G401 (cell line): ENCODE results near the gene ST14. TPM values are rescaled to one million over a fixed set of nuclear protein-coding genes. Genes with fewer than 3 reads are reported as not detected.
"Not testable (repeated sequence)": the region's sequence is repeated elsewhere in the genome, so short reads cannot be mapped to it uniquely, and the experiment has no call there.

Experiments used
- DNase-seq: peaks from one replicate; pipeline ENCODE4 v3.0.0-alpha.2; 2015; ENCODE audit warnings: low spot score
- in situ Hi-C: cut with HindIII; loops from 2 replicates; pipeline ENCODE4 v1.10.0; 2016; ENCODE audit warnings: low sequenced_read_pairs, mixed read lengths
- total RNA-seq: library from RNA; depleted of rRNA; stranded (reverse); fragments of >200 nt; shearing (Covaris generic); gene quantifications from 2 replicates; pipeline ENCODE4 v1.2.3, GENCODE V29; 2014

The ST14 gene
- total RNA-seq, 1 experiment from 2014 or later: not detected

DNA sequence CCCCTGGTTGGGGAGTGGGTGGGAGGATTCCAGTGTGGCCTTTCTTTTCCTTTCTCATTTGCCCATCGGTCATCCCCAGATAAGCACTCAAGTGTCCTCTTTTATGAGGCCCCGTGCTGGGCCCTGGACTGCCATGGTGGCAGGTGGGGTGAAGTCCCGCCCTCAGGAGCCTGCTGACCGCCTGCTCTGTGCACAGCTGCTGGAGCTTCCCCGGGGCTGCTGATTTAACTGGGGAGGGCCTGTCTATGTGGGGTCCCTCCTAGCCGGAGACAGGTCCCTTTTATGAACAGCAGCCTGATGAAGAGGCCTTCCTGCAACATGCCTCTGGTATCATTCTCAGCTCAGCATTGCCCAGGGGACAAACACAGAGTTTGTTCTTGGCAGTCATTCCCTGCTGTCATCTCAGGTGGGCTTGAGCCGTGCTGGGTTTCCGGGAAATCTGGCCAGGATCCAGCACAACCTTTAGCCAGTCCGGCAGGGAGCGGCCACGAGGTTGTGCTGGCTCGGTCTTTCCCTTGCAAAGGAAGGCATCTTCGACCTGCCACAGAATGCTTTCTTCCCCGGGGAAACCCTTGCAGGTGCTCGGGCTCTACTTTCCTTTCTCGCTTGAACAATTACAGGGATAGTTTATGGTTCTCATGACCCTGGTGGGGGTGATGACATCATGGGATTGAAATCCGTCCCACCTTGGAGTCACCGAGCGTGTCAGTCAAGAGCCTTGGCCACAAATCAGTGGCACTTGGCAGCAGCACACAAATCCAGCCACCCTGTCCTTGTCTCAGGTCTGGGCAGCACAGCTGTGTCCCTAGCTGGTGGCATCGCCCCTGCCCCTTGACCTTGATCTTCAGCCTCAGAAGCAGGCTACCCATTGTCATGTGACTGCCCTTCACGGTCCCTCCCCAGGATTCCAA is 20.1 kb downstream of the ST14 start:
- DNase-seq: no peak

DNA sequence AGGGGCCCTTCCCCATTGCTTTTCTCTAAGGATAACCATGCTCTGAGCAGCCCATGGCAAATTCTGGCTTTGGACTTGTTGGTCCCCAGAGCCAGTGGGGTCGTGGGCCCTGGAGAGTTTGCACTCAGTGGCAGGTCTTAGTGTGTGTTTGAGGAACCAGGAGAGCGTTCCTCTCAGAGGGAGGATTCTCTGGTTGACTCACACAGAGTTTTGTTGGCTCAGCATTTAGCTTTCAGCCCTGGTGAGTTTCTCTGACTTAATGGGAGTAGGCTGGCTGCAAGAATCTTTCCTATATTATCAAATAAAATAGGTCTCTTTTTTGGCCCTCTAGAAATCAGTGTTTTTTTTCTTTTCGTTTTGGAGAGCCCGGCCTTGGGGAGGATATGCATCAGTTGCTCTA is 20.9 kb downstream of the ST14 start:
- in situ Hi-C loops: no loop called here
- DNase-seq: no peak

More for the DNA sequence above, 20.1 kb downstream of the ST14 start:
- in situ Hi-C loops: no loop called here

DNA sequence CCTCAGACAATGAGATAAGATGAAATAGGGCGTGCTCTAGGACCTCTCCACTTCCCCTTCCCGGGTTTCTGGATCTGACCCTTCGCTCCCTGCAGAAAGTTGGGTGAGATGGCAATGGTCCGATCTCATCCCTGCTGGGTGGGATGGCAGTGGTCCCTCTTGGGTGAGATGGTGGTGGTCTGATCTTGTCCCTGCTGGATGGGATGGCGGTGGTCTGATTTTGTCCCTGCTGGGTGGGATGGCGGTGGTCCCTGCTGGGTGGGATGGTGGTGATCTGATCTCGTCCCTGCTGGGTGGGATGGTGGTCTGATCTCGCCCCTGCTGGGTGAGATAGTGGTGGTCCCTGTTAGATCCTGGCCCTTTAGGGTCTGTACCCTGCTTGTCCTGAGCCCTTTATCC is 21.3 kb downstream of the ST14 start:
- in situ Hi-C loops: no loop called here

DNA sequence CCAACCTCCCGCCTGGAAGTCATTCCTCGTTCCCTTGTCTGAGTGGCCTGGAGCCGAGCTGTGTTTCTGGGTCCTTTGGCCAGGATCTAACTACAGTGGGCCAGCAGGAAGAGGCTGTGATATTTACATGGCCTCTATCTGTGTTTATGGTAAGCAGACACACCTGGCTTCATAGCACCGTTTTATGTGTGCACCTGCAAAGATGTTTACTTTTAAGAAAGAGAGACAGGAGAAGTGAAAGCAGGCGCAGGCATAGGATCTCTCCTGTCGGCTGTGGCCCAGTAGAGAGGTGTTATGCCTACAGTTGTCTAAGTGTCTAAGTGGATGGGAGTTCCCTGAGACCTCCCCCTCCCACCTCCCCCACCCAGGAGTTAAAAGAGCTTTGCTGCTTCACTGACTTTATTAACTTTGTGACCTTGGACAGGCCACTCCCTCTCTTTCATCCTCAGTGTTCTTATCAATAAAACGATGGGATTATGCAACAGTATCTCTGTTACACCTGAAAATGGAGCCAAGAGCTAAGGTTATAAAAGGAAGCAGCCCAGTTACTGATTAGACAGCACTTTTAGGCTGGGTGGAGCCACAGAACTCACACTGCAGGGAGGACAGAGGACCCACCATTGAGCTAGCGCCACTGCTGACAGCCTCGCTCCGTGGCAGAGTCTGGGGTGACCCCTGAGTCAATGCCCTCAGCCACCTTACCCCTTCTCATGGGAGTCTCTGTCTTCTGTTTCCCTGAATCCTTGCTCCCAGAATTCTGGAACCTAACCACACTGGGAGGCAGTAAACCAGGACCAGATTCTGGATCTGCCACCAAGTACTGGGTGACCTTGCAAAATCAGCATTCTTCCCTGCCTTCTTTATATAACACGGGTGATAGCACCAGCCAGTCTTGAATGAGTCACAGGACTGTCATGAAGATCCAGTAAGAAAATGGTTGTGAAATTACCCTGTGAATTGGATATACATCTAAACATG is 22.0 kb downstream of the ST14 start:
- DNase-seq: no peak
- in situ Hi-C loops: no loop called here

More for the DNA sequence above, 21.3 kb downstream of the ST14 start:
- no peak for DNase-seq

DNA sequence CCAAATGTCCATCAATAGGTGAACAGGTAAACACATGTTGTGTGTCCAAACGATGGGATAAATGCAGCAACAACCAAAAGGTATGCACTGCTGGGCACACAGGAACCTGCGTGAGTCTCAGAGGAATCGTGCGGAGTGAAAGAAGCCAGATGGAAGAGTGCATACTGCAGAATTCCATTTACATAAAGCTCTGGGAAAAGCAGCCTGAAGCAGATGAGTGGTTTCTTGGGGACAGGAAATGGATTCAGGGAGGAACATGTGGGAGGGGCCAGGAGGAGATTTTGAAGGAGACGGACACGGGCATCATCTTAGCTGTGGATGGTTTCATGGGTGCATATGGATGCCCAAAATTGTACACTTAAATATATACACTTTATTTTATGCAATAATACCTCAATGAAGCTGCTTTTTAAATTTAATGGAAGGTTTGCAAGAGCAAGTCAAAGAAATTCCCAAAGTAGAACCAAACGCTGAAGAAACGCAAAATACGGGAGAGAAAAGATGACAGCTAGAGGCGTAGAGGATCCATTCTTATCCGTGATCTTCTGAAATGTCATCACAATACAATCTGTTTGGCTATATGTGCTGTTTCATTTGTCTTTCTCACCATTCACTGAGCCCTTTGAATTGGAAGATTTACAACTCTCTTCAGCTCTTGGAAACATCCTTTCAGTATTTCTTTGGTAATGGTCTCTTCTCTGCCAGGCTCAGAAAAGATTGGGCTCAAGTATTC is 24.5 kb downstream of the ST14 start:
- in situ Hi-C loops: no loop called here
- no peak for DNase-seq

DNA sequence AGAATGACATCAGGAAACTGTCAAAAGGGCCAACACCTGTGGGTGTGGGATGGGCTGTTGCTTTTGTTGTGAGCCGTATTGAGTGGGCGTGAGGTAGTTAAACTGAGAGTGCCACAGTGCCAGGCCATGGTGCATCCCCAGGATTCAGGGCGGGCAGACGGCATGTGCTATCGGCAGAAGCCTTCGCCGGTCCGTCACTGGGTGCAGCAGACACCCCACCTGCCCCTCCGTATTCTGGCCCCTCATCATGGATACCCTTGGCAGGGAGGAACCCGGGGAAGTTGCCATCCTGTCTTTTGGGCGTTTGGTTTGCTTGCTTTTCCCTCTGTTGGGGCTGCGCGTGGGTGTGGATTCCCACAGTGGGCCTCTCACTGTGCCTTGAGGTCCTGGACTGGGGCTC is 27.5 kb downstream of the ST14 start:
- no peak for DNase-seq
- in situ Hi-C loops: no loop called here

DNA sequence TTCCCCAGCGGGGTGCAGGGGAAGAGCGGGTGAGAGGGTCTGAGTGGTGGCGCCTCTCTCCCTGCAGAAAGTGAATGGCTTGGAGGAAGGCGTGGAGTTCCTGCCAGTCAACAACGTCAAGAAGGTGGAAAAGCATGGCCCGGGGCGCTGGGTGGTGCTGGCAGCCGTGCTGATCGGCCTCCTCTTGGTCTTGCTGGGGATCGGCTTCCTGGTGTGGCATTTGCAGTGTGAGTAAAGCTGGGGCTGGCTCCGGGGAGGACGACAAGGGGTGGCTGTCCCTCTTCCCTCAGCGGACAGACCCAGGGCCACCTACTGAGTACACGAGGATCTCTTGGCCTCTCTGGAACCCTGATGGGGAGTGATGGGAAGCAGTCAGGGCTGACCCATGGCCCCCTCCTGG is 28.5 kb downstream of the ST14 start:
- in situ Hi-C loops: no loop called here
- DNase-seq: no peak

DNA sequence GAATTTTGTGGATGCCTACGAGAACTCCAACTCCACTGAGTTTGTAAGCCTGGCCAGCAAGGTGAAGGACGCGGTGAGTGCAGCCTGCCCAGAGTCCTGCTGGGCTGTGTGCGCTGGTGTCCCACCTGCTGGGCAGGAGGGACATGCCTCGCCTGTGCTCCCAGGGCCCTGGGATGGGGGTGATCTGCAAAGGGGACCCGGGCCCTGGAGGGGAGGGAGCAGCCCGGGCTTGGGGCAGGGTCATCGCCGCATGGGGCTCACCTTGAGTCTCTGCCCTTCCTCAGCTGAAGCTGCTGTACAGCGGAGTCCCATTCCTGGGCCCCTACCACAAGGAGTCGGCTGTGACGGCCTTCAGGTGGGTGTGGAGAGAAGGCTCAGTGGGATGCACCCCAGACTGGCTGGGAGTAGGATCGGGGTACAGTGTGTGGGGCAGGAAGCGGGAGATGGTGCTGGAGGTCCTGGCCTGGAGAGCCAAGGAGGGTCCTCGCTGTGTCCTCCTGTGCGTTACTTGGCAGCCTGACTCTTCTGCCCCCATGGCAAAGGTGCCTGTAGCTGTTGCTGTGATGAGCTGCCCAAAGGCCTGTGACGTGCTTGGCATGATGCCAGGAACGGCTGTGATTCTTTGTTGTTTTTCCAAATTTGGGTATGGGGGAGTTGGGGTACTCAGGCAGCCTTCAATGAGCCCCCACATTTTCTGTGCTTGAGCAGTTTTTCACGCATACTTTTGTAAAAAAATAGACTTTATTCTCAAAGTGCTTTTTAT is 29.2 kb downstream of the ST14 start:
- DNase-seq: no peak
- in situ Hi-C loops: no loop called here

DNA sequence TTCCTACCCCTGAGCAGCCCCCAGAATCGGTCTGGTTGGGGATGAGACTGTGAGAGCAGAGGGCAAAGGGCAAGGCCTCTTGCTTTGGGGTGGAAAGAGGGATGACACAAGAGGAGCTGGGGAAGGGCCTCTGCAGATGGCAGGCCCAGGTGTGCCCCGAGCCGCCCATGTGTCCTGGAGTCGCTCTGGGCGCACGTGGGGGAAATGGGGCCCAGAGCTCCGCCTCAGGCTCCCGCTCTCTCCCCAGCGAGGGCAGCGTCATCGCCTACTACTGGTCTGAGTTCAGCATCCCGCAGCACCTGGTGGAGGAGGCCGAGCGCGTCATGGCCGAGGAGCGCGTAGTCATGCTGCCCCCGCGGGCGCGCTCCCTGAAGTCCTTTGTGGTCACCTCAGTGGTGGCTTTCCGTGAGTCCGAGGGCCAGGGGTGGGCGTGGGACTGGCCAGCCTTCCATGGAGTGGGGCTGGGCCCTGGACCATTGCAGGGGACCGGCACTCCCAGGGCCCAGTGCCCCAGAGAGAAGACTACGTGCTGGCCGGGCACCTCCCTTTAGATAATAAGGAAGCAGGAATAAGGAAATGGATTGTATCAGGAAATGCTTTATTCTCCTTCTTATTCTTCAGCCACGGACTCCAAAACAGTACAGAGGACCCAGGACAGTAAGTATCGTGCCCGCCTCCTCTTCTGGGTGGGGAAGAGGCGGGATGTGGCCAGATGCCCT is 30.1 kb downstream of the ST14 start:
- DNase-seq: no peak

DNA sequence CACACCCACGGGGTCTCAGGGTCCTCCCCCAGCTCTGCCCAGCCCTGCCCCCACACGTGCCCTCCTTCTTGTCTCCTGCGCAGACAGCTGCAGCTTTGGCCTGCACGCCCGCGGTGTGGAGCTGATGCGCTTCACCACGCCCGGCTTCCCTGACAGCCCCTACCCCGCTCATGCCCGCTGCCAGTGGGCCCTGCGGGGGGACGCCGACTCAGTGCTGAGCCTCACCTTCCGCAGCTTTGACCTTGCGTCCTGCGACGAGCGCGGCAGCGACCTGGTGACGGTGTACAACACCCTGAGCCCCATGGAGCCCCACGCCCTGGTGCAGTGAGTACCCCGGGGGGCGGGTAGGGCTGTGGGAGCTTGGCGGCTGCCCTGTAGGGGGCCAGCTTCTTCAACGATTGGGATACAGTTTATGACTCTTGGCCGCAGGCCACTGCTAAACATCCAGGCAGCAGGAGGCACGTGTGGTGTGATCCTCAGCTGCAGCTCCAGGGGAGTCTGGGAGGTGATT is 30.8 kb downstream of the ST14 start:
- in situ Hi-C loops: no loop called here
- DNase-seq: no peak

More for the DNA sequence above, 30.1 kb downstream of the ST14 start:
- in situ Hi-C loops: no loop called here

DNA sequence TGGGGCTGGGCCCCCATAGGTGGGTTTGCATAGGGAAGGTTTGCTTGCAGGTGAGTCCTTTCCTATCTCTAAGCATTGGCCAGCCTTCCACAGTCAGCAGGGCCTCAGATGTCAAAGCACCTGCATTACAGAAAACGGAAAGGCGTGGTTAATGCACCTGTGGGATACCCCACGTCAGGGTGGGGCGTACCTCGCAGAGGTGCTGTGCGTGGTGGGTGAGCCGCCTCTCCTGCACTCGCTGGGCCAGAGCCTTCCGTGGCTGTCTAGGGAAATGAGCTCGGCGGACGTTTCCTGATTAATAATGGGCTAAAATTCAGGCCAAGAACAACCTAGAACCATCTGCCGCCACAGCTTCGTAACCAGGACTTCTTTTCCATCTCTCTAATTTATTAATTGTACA is 32.3 kb downstream of the ST14 start:
- no peak for DNase-seq
- in situ Hi-C loops: no loop called here

DNA sequence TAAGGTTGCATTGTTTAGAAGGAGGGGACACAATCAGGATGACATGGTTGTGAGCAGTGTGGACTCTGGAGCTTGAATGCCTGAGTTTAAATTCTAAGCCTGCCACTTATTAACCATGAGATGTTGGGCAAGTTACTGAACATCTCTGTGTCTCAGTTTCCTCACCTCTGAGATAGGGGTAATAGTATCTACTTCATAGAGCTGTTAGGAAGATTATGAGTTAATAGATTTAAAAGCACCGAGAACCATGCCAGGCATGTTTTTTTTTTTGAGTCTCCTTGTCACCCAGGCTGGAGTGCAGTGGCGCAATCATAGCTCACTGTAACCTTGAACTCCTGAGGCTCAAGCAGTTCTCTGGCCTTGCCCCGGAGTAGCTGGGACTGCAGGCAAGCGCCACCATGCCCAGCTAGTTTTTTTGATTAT is 33.3 kb downstream of the ST14 start:
- in situ Hi-C loops: no loop called here
- no peak for DNase-seq

DNA sequence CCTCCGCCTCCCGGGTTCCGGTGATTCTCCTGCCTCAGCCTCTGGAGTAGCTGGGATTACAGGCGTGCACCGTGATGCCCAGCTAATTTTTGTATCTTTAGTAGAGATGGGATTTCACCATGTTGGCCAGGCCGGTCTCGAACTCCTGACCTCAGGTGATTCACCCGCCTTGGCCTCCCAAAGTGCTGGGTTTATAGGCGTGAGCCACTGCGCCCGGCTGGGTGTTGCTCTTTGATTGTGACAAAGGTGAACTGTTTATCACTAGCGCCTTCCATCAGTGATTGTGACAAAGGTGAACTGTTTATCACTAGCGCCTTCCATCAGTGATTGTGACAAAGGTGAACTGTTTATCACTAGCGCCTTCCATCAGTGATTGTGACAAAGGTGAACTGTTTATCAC is 34.0 kb downstream of the ST14 start:
- in situ Hi-C loops, DNase-seq: not testable (repeated sequence)

DNA sequence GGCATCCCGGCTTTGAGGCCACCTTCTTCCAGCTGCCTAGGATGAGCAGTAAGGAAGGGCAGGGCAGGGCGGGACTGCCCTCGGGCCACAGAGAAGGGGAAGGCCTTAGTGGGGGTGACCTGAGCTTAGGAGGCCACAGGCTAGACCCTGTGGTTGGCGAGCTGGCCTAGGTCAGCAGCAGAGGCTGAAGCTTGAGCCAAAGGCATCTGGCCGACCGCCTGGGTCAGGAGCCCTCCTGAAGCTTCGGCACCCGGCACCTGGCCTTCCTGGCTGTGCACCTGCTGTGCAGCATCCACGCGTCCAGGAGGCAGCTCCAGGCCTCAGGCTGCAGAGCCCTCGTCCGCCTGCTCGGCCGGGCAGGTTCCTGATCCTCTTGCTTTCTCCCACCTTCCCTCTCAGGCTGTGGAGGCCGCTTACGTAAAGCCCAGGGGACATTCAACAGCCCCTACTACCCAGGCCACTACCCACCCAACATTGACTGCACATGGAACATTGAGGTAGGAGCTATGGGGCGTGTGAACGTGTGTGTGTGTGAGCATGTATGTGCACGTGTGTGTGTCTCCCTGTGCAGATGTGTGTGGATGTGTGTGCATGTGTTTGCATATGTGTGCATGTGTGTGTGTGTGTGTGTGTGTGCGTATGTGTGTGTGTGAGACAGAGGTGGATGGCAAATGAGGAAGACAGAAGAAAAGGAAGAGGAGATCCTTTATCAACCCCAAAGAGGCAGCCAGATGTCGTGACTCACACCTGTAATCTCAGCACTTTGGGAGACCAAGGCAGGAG is 34.9 kb downstream of the ST14 start:
- in situ Hi-C loops: no loop called here
- DNase-seq: no peak

DNA sequence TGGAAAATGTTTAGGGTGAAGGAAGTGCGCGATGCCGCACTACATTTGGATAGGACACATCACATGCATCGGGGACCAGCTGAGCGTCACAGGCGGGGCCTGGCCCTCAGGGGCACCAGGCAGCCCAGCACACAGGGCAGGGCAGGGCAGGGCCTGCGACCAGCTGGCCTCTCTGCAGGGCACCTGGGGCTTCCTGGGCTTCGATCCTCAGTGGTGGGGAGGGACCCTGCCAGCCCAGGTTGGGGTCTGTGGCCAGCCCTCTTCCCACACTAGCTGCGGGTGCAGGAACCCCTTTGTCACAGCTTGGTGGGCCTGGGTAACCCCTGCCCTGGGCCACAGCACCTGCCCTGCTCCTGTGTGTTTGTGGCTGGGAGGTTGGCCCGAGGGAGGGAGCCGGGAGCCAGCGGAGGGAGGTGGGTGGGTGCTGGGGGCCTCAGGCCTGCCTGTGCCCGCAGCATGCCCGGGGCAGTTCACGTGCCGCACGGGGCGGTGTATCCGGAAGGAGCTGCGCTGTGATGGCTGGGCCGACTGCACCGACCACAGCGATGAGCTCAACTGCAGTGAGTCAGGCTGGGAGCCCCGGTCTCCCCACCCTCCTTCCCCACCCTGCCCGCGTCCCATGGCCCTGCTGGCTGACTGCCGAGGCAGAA is 37.9 kb downstream of the ST14 start:
- in situ Hi-C loops: no loop called here
- no peak for DNase-seq

DNA sequence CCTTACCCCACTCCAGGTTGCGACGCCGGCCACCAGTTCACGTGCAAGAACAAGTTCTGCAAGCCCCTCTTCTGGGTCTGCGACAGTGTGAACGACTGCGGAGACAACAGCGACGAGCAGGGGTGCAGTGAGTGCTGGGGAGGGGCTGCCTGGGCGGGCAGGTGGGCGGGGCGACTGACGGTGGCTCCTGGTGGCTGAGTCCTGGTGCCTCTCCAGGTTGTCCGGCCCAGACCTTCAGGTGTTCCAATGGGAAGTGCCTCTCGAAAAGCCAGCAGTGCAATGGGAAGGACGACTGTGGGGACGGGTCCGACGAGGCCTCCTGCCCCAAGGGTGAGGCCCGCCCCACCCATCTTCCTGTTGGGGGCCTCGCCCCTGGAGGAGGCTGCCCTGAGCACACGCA is 38.7 kb downstream of the ST14 start:
- in situ Hi-C loops: no loop called here
- no peak for DNase-seq

DNA sequence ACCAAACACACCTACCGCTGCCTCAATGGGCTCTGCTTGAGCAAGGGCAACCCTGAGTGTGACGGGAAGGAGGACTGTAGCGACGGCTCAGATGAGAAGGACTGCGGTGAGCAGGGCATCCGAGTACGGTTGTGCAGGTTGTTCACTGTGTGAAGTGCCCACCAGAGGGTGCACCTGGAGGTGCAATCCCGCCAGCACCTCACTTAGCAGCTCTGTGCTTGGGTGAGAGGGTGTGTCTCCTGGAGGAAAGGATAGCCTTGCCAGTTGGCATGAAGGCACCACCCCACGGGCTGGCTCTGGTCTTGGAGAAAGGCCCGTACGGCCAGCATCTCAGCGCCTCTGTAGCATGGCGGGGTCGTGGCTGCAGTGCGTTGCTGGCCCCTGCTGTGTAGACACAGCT is 39.4 kb downstream of the ST14 start:
- DNase-seq: no peak
- in situ Hi-C loops: no loop called here
